Parathyroid adenoma (tissue), 2 donors: ENCODE data around the gene FANCE.
A peak's percentile ranks its signal among the peaks of the same experiment; 100 is the strongest.

Experiments used
- H2AFZ ChIP-seq: fragments of 300-600 bp; sonication (generic); one replicate; pipeline ENCODE4 v1.7.0; 2017; ENCODE audit warnings: antibody characterized with exemption, mild to moderate bottlenecking
- H3K27ac ChIP-seq: fragments of 300-600 bp; sonication (generic); one replicate; pipeline ENCODE4 v1.7.0; 2017
- H3K27me3 ChIP-seq: fragments of 300-600 bp; sonication (generic); one replicate; pipeline ENCODE4 v1.7.0; 2017; ENCODE audit warnings: low read length; ENCODE audit not compliant: control insufficient read depth, insufficient read depth
- H3K36me3 ChIP-seq: fragments of 300-600 bp; sonication (generic); one replicate; pipeline ENCODE4 v1.7.0; 2017; ENCODE audit warnings: low read length; ENCODE audit not compliant: control insufficient read depth, insufficient read depth
- H3K4me1 ChIP-seq: fragments of 300-600 bp; sonication (generic); one replicate; pipeline ENCODE4 v1.7.0; 2017; ENCODE audit warnings: control low read depth
- H3K4me2 ChIP-seq: fragments of 300-600 bp; sonication (generic); one replicate; pipeline ENCODE4 v1.7.0; 2017; ENCODE audit warnings: low read length
- H3K4me3 ChIP-seq: fragments of 300-600 bp; sonication (generic); one replicate; pipeline ENCODE4 v1.7.0; 2017; ENCODE audit warnings: low read depth, low read length
- H3K79me2 ChIP-seq: fragments of 300-600 bp; sonication (generic); one replicate; pipeline ENCODE4 v1.7.0; 2017; ENCODE audit warnings: control low read depth
- H3K9ac ChIP-seq: fragments of 300-600 bp; sonication (generic); one replicate; pipeline ENCODE4 v1.7.0; 2017; ENCODE audit warnings: mild to moderate bottlenecking
- H3K9me3 ChIP-seq: fragments of 300-600 bp; sonication (generic); one replicate; pipeline ENCODE4 v1.7.0; 2017; ENCODE audit warnings: low read length; ENCODE audit not compliant: control insufficient read depth
- TF ChIP-seq, protein P1 (sequence below): fragments of 300-600 bp; sonication (generic); IDR thresholded peaks from one replicate; pipeline ENCODE4 v1.7.0; 2017; ENCODE audit warnings: antibody characterized with exemption, mild to moderate bottlenecking
- donor health status: primary hyperparathyroidism.

FANCE gene

DNA sequence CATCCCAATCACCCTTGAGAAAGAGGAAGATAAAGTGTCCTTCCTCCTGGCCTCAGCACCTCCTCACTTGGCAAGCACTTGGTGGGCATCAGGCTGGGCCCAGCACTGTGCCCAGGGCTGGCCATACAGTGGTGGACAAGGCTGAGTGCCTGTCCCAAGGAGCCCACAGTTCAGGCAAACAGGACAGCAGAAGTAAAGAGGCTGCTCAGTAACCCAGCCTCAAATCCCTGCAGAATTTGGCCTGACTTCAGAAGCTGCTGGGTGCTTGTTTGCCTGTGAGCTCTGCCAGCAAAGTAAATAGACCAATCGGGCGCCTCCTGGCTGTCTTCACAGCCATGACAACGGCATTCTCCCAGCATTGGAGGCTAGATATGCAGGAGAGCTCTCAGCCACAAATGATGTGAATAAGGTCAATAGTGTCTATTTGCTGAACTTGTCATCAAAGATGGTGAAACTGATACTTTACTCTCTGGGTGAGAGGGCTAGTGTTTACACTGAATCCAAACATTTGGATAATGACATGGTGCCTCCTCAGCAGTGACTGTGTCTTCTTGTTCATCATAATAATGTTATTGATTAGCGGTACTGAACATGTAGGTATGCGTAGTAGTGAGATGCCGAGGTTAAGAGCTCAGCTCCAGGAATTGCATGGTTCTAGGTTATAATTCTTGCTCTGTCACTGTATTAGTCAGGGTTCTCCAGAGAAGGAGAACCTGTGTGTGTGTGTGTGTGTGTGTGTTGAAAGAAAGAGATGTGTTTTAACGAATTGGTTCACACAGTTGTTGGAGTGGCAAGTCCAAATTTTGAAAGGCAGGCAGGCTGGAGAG, 36.9 kb upstream of the FANCE start:
- peaks cover 2% of the 10 kb centered on the region for H3K79me2 ChIP-seq
- H3K4me3 ChIP-seq, result no peak overlapping the region
- no peak overlapping the region for H3K9ac ChIP-seq
- H3K36me3 ChIP-seq, result no peaks in the 10 kb centered on the region
- H2AFZ ChIP-seq, result no peak overlapping the region
- no peaks in the 10 kb centered on the region for H3K27me3 ChIP-seq
- H3K4me1 ChIP-seq, result peaks cover 4% of the 10 kb centered on the region
- TF ChIP-seq, protein P1, sequence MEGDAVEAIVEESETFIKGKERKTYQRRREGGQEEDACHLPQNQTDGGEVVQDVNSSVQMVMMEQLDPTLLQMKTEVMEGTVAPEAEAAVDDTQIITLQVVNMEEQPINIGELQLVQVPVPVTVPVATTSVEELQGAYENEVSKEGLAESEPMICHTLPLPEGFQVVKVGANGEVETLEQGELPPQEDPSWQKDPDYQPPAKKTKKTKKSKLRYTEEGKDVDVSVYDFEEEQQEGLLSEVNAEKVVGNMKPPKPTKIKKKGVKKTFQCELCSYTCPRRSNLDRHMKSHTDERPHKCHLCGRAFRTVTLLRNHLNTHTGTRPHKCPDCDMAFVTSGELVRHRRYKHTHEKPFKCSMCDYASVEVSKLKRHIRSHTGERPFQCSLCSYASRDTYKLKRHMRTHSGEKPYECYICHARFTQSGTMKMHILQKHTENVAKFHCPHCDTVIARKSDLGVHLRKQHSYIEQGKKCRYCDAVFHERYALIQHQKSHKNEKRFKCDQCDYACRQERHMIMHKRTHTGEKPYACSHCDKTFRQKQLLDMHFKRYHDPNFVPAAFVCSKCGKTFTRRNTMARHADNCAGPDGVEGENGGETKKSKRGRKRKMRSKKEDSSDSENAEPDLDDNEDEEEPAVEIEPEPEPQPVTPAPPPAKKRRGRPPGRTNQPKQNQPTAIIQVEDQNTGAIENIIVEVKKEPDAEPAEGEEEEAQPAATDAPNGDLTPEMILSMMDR, result peak; percentile 71
- no peak overlapping the region for H3K4me2 ChIP-seq
- no peaks in the 10 kb centered on the region for H3K9me3 ChIP-seq
- H3K27ac ChIP-seq, result no peak overlapping the region

- Histone ChIP-seq H3K27ac (no peak overlapping the region), H3K9ac (no peak overlapping the region)
Observed at GRCh38 chr6:35417979-35418661, 34.0 kb upstream of the FANCE start.

GRCh38 chr6:35419417-35419816, 32.7 kb upstream of the FANCE start:
- no peak overlapping the region for H3K4me3 ChIP-seq
- peaks cover 2% of the 10 kb centered on the region for H3K79me2 ChIP-seq
- H3K4me1 ChIP-seq, result peaks cover 4% of the 10 kb centered on the region
- H3K9me3 ChIP-seq, result no peaks in the 10 kb centered on the region
- no peak overlapping the region for H3K9ac ChIP-seq
- no peaks in the 10 kb centered on the region for H3K27me3 ChIP-seq
- no peak overlapping the region for H3K27ac ChIP-seq
- H2AFZ ChIP-seq, result no peak overlapping the region
- no peak overlapping the region for H3K4me2 ChIP-seq
- TF ChIP-seq, protein P1, result peak; percentile 6
- no peaks in the 10 kb centered on the region for H3K36me3 ChIP-seq

More at GRCh38 chr6:35417979-35418661, 34.0 kb upstream of the FANCE start:
- Histone ChIP-seq H3K4me3 (no peak overlapping the region), H3K9me3 (no peaks in the 10 kb centered on the region), H3K4me2 (no peak overlapping the region), H3K79me2 (peaks cover 2% of the 10 kb centered on the region), H3K27me3 (no peaks in the 10 kb centered on the region), H3K36me3 (no peaks in the 10 kb centered on the region), H2AFZ (no peak overlapping the region), H3K4me1 (peaks cover 4% of the 10 kb centered on the region)
- TF ChIP-seq, protein P1, result no peak

GRCh38 chr6:35419961-35420360, 32.2 kb upstream of the FANCE start:
- Histone ChIP-seq H3K36me3 (no peaks in the 10 kb centered on the region), H3K4me2 (no peak overlapping the region), H3K9ac (no peak overlapping the region), H3K4me3 (no peak overlapping the region), H2AFZ (no peak overlapping the region), H3K9me3 (no peaks in the 10 kb centered on the region), H3K27ac (no peak overlapping the region), H3K4me1 (peaks cover 1% of the 10 kb centered on the region), H3K27me3 (no peaks in the 10 kb centered on the region), H3K79me2 (peaks cover 2% of the 10 kb centered on the region)
- TF ChIP-seq, protein P1, result no peak
